Activated T-cell treated with anti-CD3 and anti-CD28 coated beads for 1 hour (primary cell): Measurements from ENCODE around the gene KRTAP4-7.
"Not testable (repeated sequence)": the region's sequence is repeated elsewhere in the genome, so short reads cannot be mapped to it uniquely, and the experiment has no call there.

Experiments
- DNase-seq: peaks from one replicate; pipeline ENCODE4 v3.0.0-alpha.2; 2020; ENCODE audit warnings: low read depth

KRTAP4-7 gene

DNA sequence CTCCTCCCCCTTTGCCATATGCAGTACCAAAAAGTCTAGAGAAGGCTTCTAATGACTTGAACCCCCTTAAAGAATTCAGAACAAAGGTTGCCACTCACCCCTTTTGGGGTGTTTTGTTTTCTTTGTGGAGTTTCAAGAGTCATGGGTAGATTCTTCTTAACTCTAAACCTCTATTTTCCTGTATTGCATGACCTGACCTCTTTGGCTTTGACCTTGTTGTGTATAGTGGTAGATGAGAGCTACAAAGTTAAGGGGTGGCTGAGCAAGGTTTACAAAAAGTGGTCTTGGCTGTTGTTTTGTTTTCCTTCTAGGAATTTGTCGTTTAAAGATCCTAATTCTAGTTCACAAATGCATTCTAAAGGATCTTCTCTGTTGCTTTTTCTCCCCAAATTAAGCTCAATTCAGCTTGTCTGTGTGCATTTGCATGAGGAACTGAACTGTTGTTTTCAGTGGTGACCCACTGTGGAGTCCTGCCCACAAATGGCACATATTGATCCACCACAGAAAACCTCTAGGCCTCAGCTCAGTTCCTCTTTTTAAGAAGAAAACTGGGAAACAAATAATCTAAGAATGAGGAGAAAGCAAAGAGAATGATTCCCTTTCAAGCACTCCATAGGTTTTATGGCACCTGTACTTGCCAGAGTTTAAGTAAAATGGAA is 24.9 kb downstream of the KRTAP4-7 start:
- DNase-seq: not testable (repeated sequence)

DNA sequence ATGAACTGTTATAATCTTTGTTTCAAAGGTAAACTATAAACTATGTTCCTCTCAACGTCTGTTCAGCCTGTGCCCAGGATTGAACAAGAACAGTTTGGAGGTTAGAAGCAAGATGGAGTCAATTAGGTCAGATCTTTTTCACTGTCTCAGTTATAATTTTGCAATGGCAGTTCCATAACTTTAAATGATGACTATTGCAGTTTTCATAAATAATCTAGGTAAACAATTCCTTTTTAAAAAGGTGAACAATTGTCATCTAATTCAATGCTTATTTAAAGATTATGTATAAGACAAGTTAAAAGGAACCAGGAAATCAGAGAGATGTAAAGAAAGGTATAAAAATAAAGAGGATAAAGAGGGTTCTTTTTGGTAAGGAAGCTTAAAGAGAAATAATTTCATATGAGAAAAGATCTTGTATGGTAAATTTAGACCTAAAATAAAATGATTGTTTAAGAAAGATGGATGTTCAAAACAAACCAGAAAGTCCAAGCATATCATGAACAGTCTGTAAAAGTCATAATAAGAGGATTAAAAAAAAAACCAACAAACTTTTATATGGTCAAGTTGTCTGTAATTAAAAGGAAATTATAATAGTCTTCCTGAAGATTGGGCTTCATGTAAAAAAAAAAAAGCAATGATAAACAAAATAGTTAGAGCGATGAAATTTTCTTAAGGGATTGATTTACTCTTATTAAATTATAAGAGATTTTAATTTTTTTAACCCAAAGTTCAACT is 27.4 kb downstream of the KRTAP4-7 start:
- DNase-seq: no peak

DNA sequence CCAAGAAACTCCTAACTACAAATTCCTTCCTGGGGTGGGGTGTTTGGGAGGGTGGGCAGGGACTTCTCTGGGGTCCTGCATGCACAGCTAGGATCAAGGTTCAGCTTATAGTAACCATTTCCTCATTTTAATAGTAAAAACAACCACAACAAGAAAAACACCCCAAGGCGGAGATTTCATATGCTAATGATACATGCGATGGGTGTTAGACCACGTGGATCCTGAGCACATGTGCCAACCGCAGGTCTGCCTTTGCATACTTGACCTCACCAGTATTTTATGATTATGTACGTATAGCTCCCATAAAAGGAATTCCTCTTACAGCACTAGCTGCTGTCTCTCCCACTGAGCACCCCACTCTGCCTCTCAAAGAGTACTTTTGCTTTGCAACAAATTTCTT is 32.3 kb downstream of the KRTAP4-7 start:
- DNase-seq: no peak

DNA sequence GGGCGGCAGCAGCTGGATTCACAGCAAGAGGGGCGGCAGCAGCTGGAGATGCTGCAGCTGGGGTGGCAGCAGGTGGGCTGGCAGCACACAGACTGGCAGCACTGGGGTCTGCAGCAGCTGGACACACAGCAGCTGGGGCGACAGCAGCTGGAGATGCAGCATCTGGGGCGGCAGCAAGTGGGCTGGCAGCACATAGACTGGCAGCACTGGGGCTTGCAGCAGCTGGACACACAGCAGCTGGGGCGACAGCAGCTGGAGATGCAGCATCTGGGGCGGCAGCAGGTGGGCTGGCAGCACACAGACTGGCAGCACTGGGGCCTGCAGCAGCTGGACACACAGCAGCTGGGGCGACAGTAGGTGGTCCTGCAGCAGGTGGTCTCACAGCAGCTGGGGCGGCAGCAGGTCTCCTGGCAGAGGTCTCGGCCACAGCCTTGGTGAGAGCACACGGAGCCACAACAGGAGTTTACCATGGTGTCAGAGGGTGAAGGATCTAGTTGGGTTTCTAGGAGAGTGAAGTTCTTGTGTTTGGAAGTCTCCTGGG is 34.0 kb downstream of the KRTAP4-7 start, which contains the start of gene KRTAP4-11:
TSS of gene KRTAP4-11 (minus strand) at position 528 of the 541 bp plus-strand sequence. CDS start at position 470, 58 bp downstream.
- not testable (repeated sequence) for DNase-seq

DNA sequence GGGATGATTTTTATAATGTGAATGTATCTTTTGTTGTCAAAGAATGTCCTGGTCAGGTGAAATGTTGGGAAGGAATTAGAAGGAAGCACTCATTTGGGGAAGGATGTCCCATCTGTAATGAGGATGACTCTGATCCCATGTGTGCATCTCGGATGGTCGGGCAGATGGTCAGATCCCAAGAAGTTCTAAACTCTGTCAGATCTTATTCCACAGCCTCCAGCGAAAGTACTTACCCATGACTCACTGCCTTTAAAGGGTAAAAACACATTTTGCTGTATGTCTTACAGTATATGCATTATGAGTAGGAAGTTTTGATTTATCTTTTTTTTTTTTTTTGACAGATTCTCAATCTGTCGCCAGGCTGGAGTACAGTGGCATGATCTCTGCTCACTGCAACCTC is 34.8 kb downstream of the KRTAP4-7 start:
- no peak for DNase-seq

DNA sequence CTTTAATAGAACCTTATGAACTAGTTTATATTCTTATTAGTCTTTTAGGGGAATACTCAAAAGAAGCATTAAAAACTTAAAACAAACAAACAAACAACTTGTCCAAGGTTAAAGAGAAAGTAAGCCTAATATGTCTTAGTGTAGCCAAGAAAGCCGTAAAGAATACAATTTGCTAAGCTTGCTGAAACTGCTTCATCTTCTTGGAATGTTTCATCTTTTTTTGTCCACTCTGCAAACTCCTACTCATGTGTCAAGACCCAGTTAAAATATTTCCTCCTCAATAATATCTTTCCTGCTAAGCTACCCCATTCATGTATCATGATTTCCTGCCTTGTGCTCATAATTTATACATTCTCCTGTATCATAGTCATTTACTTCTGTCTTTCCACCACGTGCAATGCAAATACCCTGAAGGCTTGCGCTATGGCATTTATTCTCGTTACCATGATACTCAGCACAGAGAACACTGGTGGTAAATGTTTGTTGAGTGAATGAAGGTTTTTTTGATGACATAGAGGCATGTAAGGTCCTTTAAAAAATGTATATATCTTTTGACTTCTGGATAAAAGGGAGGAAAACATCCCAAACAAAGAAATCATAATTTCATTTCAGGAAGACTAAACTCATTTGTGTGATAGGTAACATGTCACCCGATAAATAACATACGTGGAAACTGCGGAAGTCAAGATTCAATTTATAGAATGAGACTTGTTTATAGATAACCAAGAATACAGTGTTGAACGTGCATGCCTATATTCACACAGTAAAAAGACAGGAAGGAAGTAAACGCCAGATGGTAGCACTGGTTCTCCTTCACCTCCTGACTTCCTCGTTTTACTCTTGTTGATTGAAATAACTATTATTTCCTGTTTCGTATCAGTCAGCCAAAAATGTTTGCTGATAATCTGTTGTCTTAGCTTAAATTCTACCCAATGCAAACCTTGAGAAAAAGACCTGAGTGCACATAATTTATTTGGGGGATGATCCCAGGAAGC is 36.0 kb downstream of the KRTAP4-7 start:
- not testable (repeated sequence) for DNase-seq

DNA sequence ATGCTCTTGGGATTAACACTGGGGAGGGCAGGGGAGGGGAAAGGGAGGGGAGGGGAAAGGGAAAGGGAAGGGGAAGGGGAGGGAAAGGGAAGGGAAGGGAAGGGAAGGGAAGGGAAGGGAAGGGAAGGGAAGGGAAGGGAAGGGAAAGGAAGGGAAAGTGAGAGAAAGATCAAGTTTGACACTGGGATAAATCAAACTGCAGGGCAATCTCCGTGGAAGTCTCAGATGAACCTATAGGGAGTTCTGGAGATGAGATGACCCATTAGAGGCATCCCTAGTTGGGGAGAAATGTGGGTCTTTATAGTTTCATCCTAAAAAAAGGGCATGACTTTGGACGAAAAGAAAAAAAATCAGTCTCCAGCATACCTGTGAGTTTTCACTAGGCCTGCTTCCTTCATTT is 37.8 kb downstream of the KRTAP4-7 start:
- no peak for DNase-seq

DNA sequence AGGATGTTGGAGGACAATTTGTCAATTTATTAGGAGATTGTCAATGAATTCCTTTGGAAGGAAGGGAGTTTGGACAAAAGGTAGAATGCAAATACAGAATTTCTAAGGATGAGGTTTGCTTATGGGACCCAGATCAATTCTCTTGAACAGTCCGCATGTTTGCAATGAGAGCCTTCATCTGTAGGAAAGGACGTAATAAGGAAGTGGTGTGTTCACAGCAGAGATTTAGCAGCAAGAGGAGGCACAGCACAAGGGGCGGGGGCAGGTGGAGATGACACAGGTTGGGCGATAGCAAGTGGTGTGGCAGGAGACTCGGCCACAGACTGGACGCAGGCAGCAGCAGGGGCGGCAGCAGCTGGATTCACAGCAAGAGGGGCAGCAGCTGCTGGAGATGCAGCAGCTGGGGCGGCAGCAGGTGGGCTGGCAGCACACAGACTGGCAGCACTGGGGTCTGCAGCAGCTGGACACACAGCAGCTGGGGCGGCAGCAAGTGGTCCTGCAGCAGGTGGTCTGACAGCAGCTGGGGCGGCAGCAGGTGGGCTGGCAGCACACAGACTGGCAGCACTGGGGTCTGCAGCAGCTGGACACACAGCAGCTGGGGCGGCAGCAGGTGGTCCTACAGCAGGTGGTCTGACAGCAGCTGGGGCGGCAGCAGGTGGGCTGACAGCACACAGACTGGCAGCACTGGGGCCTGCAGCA is 39.5 kb downstream of the KRTAP4-7 start:
- DNase-seq: not testable (repeated sequence)

DNA sequence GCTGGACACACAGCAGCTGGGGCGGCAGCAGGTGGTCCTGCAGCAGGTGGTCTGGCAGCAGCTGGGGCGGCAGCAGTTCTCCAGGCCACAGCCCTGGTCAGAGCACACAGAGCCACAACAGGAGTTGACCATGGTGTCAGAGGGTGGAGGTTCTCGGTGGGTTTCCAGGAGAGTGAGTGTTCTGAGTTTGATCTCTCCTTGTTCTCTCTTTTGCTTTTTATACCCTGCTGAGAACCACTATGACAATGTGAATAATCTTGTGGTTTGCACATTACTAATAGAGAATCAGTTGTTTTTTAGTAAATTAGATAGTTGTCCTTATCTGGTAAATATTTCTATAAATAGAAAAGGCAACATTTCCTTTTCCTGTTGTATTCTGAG is 40.0 kb downstream of the KRTAP4-7 start, which contains the start of gene KRTAP4-12:
TSS of gene KRTAP4-12 (minus strand) at position 192 of the 381 bp plus-strand sequence. CDS start at position 132, 60 bp downstream.
- DNase-seq: not testable (repeated sequence)

DNA sequence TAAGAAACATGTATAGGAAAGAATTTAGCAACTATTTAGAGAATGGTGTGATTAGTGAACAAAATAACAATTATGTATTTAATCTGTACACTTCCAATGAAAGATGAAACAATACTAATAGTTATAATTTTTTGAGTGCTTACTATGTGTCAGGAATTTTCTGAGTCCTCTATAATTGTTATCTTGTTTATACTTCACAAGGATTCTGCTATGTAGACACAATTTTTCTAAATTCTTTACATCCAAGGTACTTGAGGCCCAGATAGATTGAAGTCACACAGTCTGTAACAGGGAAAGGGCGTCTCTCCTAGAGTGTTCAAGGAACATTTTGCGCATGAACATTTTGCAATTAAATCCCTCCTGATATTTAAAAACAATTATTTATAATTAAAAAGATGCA is 41.1 kb downstream of the KRTAP4-7 start:
- no peak for DNase-seq

DNA sequence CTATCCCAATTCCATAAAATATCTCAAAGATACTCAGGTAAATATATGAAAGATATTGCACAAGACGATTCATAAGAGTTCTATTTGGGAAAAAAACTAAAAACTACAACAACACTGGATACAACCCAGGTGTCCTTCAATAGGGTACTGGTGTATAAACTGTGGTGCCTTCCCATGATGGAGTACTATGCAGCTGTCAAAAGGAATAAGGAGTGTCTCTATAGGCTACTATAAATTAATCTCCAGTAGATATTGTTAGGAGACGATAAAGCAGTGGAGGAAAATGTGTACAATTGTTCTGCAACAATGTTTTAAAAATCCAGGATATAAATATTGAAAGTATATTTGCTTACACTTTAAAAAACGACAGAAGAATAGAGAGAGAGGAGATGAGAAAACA is 42.5 kb downstream of the KRTAP4-7 start:
- no peak for DNase-seq

DNA sequence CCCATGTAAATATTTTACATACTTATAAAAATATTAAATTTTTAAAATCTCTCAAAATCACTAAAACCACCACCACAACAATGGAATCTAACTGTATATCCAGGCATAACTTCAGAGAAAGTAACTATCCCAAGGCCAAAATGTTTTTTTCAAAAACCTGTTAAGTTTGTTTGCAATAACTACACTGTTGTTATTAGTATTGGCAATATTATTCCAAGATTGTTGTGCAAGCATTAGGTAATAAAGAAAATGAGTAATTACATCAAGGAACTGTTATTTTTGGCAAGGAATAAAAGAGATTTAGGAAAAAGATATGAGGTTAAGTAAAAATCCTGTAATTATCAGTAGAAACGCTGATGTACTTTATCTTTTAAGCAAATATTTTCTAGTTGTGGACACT is 43.4 kb downstream of the KRTAP4-7 start:
- DNase-seq: no peak

DNA sequence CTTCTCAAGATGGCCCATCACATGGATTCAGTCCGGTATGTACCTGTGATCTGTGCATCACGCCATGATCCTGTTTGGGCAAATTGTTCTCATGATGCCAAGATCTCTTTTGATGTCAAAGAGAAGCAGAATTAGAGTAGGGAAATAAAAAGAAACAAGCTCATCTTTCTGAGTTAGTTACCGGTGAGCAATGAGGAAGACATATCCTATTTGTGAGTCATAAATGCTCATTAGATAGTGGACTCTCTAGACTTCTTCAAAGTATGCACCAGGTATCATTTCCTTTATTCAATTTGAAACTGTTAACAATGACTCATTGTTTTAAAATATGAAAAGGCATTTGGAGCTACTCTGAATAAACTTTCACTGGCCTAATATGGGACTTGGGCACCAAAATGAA is 48.0 kb downstream of the KRTAP4-7 start:
- no peak for DNase-seq

DNA sequence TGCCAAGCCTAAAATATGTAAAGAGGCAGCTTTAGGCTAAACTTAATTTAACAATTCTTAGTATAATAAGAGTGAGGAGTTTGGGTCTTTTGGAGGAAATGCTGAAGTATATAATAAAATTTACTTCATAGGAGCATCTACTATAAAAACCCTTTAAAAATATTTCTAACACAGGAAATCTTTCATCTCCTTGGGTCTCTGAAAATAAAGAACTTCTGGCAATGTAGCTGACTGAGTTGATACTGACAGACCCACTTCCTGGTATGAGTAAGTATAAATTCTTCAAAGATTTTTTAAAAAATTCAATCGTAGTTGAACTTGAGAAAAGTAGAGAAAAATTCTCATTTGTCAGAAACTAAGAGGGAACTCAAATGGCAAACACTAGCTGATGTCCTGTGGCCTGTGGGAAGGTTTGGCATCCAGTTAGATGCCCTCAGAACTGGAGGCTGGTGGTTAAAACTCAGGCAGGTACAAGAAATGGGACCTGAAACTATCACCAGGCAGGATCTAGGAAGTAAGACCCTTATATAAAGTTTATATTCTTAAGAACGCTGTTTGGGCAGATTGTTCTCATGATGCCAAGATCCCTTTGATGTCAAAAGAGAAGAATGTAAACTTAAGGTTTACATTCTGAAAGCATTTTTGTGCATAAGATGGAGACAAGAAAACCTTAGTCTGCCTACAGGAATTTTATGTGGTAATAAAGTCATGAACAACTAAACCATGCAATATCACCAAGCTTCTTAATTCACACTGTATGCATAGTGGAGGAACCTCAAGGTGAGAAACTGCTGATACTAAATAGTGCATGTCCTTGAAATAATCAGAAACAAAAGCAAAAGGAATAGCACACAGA is 50.2 kb downstream of the KRTAP4-7 start:
- DNase-seq: no peak
